ENCODE data around the gene UST. TPM values are rescaled to one million over a fixed set of nuclear protein-coding genes. Genes with fewer than 3 reads are reported as not detected.
"Not testable (repeated sequence)": the region's sequence is repeated elsewhere in the genome, so short reads cannot be mapped to it uniquely, and the experiment has no call there.

Gene UST
- total RNA-seq, 1 donor = 36.1 TPM

GRCh38 chr6:148905901-148906300 is 159.1 kb downstream of the UST start:
- no peak for TF ChIP-seq CTCF (IDR thresholded peaks at IDR 0.05; ENCODE audit: insufficient read depth, low read length)
- no peak for DNase-seq (ENCODE audit: low read depth)
- H3K4me3 ChIP-seq (ENCODE audit: low read depth, low read length) = no peak overlapping the region

GRCh38 chr6:148906386-148906785 is 159.6 kb downstream of the UST start:
- H3K4me3 ChIP-seq (ENCODE audit: low read depth, low read length) = no peak overlapping the region
- DNase-seq (ENCODE audit: low read depth) = no peak
- TF ChIP-seq CTCF (IDR thresholded peaks at IDR 0.05; ENCODE audit: insufficient read depth, low read length) = no peak

- no peak for TF ChIP-seq CTCF (IDR thresholded peaks at IDR 0.05; ENCODE audit: insufficient read depth, low read length)
- DNase-seq (ENCODE audit: low read depth) = no peak
- H3K4me3 ChIP-seq (ENCODE audit: low read depth, low read length) = no peak overlapping the region
These were observed 160.7 kb downstream of the UST start for GRCh38 chr6:148907573-148907972.

- H3K4me3 ChIP-seq (ENCODE audit: low read depth, low read length) = no peak overlapping the region
- no peak for DNase-seq (ENCODE audit: low read depth)
- TF ChIP-seq CTCF (IDR thresholded peaks at IDR 0.05; ENCODE audit: insufficient read depth, low read length) = no peak
These were observed 165.4 kb downstream of the UST start for GRCh38 chr6:148912252-148912651.

GRCh38 chr6:148915810-148916209 is 169.0 kb downstream of the UST start:
- H3K4me3 ChIP-seq (ENCODE audit: low read depth, low read length) = no peak overlapping the region
- DNase-seq (ENCODE audit: low read depth) = no peak
- TF ChIP-seq CTCF (IDR thresholded peaks at IDR 0.05; ENCODE audit: insufficient read depth, low read length) = no peak

- DNase-seq (ENCODE audit: low read depth) = not testable (repeated sequence)
These were observed 169.7 kb downstream of the UST start for GRCh38 chr6:148916485-148916884.

GRCh38 chr6:148924226-148925012 is 177.6 kb downstream of the UST start:
- no peak for TF ChIP-seq CTCF (IDR thresholded peaks at IDR 0.05; ENCODE audit: insufficient read depth, low read length)
- no peak overlapping the region for H3K4me3 ChIP-seq (ENCODE audit: low read depth, low read length)
- no peak for DNase-seq (ENCODE audit: low read depth)

More at GRCh38 chr6:148916485-148916884, 169.7 kb downstream of the UST start:
- H3K4me3 ChIP-seq (ENCODE audit: low read depth, low read length) = not testable (repeated sequence)

All from fibroblast of the aortic adventitia (primary cell).